Uterus (tissue), 4 donors: ENCODE data around the gene OPCML. TPM values are rescaled to one million over a fixed set of nuclear protein-coding genes. Genes with fewer than 3 reads are reported as not detected.

Experiments used
- DNase-seq, 2 donors: peaks; one replicate each; pipeline ENCODE4 v3.0.0-alpha.2; 2019 to 2020
- H3K27ac ChIP-seq, 2 donors: fragments of 200-600 bp; sonication (generic); 1 replicate in 1 of 2; 2 replicates in 1 of 2; pipeline ENCODE4 v1.5.1; 2016 to 2018
- H3K27me3 ChIP-seq, 2 donors: fragments of 200-600 bp; sonication (generic); one replicate each; pipeline ENCODE4 v1.5.1; 2018 to 2019; ENCODE audit warnings: control low read depth in 1 of 2
- H3K36me3 ChIP-seq, 2 donors: fragments of 200-600 bp; sonication (generic); one replicate each; pipeline ENCODE4 v1.5.1; 2019; ENCODE audit warnings: control low read depth in 1 of 2
- H3K4me1 ChIP-seq, 2 donors: fragments of 200-600 bp; sonication (generic); one replicate each; pipeline ENCODE4 v1.5.1; 2018 to 2019; ENCODE audit warnings: control low read depth in 1 of 2
- H3K4me3 ChIP-seq, 2 donors: fragments of 200-600 bp; sonication (generic); 1 replicate in 1 of 2; 2 replicates in 1 of 2; pipeline ENCODE4 v1.5.1; 2018 to 2019; ENCODE audit warnings: mild to moderate bottlenecking in 1 of 2
- H3K9me3 ChIP-seq, 2 donors: fragments of 200-600 bp; sonication (generic); one replicate each; pipeline ENCODE4 v1.5.1; 2019; ENCODE audit warnings: control low read depth in 1 of 2
- CTCF ChIP-seq, 4 experiments: fragments of 200-600 bp in 2 of 4; fragments of 450-650 bp in 2 of 4; sonication (generic) in 2 of 4; IDR thresholded peaks; one replicate each; pipeline ENCODE4 v1.5.1; 2016 to 2019; ENCODE audit warnings: antibody characterized with exemption in 4 of 4, mild to moderate bottlenecking in 2 of 4, moderate library complexity in 1 of 4
- POLR2A ChIP-seq, 2 donors: fragments of 450-650 bp; IDR thresholded peaks; one replicate each; pipeline ENCODE4 v1.6.1; 2016; ENCODE audit warnings: antibody characterized with exemption in 2 of 2, mild to moderate bottlenecking in 1 of 2, moderate library complexity in 1 of 2
- intact Hi-C: fragments of 100-400 bp; cut with DNase I; formaldehyde crosslinking; loops from one replicate; pipeline ENCODE4 v1.15.1; 2023; ENCODE audit warnings: low total_unique reads
- total RNA-seq, 4 donors: library from RNA; depleted of rRNA in 3 of 4; stranded (reverse); fragments of >200 nt in 3 of 4; gene quantifications; one replicate each; pipeline versions ENCODE4 v1.1.0 to v1.2.4, GENCODE V29; 2014 to 2023
- donor health status: DM: yes; HTN: yes; CAD: no.

The OPCML gene
- total RNA-seq, 4 donors from 2014 or later, result under 0.01 to 3.9 (median 1.7) TPM

GRCh38 chr11:133228471-133229329 is 303.6 kb downstream of the OPCML start:
- H3K36me3 ChIP-seq, result no peaks in the 10 kb centered on the region

GRCh38 chr11:133227632-133228111 is 304.6 kb downstream of the OPCML start:
- no peaks in the 10 kb centered on the region for H3K9me3 ChIP-seq
- DNase-seq, result no peak
- no peaks in the 10 kb centered on the region for H3K4me1 ChIP-seq
- no peaks in the 10 kb centered on the region for H3K27me3 ChIP-seq
- H3K4me3 ChIP-seq, result no peak overlapping the region
- intact Hi-C loops, result no loop called here
- H3K27ac ChIP-seq, result no peak overlapping the region
- TF ChIP-seq POLR2A (IDR thresholded peaks at IDR 0.05) (no peak), CTCF (IDR thresholded peaks at IDR 0.05) (no peak)
- no peaks in the 10 kb centered on the region for H3K36me3 ChIP-seq

More at GRCh38 chr11:133228471-133229329, 303.6 kb downstream of the OPCML start:
- no peak for DNase-seq
- TF ChIP-seq CTCF (IDR thresholded peaks at IDR 0.05), result no peak
- TF ChIP-seq POLR2A (IDR thresholded peaks at IDR 0.05), result no peak
- H3K9me3 ChIP-seq, result no peaks in the 10 kb centered on the region
- no peak overlapping the region for H3K27ac ChIP-seq
- H3K4me3 ChIP-seq, result no peak overlapping the region
- H3K4me1 ChIP-seq, result no peaks in the 10 kb centered on the region
- intact Hi-C loops, result no loop called here
- H3K27me3 ChIP-seq, result no peaks in the 10 kb centered on the region

- TF ChIP-seq POLR2A (IDR thresholded peaks at IDR 0.05), result no peak
- no peak for TF ChIP-seq CTCF (IDR thresholded peaks at IDR 0.05)
- H3K27me3 ChIP-seq, result no peaks in the 10 kb centered on the region
- no peaks in the 10 kb centered on the region for H3K4me1 ChIP-seq
- intact Hi-C loops, result no loop called here
- no peak overlapping the region for H3K4me3 ChIP-seq
- DNase-seq, result no peak
- H3K36me3 ChIP-seq, result no peaks in the 10 kb centered on the region
- no peak overlapping the region for H3K27ac ChIP-seq
- H3K9me3 ChIP-seq, result no peaks in the 10 kb centered on the region
Observed at GRCh38 chr11:133224271-133224670, 308.0 kb downstream of the OPCML start.

- H3K27ac ChIP-seq, result no peak overlapping the region
- no peaks in the 10 kb centered on the region for H3K4me1 ChIP-seq
- H3K4me3 ChIP-seq, result no peak overlapping the region
- TF ChIP-seq CTCF (IDR thresholded peaks at IDR 0.05) (no peak), POLR2A (IDR thresholded peaks at IDR 0.05) (no peak)
- no peaks in the 10 kb centered on the region for H3K36me3 ChIP-seq
- H3K9me3 ChIP-seq, result no peaks in the 10 kb centered on the region
- DNase-seq, result no peak
- no peaks in the 10 kb centered on the region for H3K27me3 ChIP-seq
- intact Hi-C loops, result no loop called here
Observed at GRCh38 chr11:133222425-133223330, 309.6 kb downstream of the OPCML start.
